CD4-positive, alpha-beta T cell (primary cell): ENCODE measurements around the gene LITAF. TPM values are rescaled to one million over a fixed set of nuclear protein-coding genes. Genes with fewer than 3 reads are reported as not detected.
"Not testable (repeated sequence)": the region's sequence is repeated elsewhere in the genome, so short reads cannot be mapped to it uniquely, and the experiment has no call there.

Experiments used
- ATAC-seq: fragments of 200-7000 bp; cut with Tn5 transposase; one replicate; pipeline ENCODE4 v1.10.0; 2022; ENCODE audit warnings: mild to moderate bottlenecking; ENCODE audit not compliant: poor library complexity
- CTCF ChIA-PET: fragments of 350-600 bp; sonication (Branson Sonifier 250); formaldehyde crosslinking; loops from one replicate; lab custom pipeline; 2021; ENCODE audit warnings: antibody characterized with exemption, inconsistent platforms; lab: Charles Lee
- POLR2A ChIA-PET: fragments of 350-600 bp; sonication (Branson Sonifier 250); formaldehyde crosslinking; loops from one replicate; lab custom pipeline; 2021; ENCODE audit warnings: antibody characterized with exemption, inconsistent platforms; lab: Charles Lee
- DNase-seq, 14 experiments: peaks; one replicate each; pipeline ENCODE4 v3.0.0-alpha.2; 2013 to 2020; ENCODE audit warnings: mixed read lengths in 2 of 14
- H3K27ac ChIP-seq, 2 donors: one replicate each; pipeline versions ENCODE4 v1.5.1 to v1.7.0; 2013; ENCODE audit warnings: low read length in 2 of 2, low read depth in 1 of 2, mild to moderate bottlenecking in 1 of 2
- H3K27me3 ChIP-seq, 2 experiments: 1 replicate in 1 of 2; 2 replicates in 1 of 2; pipeline versions ENCODE4 v1.6.1 to v1.7.0; 2013; ENCODE audit warnings: low read length in 2 of 2, control low read depth in 1 of 2, mild to moderate bottlenecking in 1 of 2, moderate library complexity in 1 of 2; ENCODE audit not compliant: insufficient read depth in 2 of 2, control insufficient read depth in 1 of 2
- H3K36me3 ChIP-seq: one replicate; pipeline ENCODE4 v1.6.1; 2013; ENCODE audit warnings: low read length, control low read depth; ENCODE audit not compliant: insufficient read depth
- H3K4me1 ChIP-seq: one replicate; pipeline ENCODE4 v1.6.1; 2013; ENCODE audit warnings: low read length, control low read depth; ENCODE audit not compliant: insufficient read depth
- H3K4me3 ChIP-seq: one replicate; pipeline ENCODE4 v1.5.1; 2013; ENCODE audit warnings: mild to moderate bottlenecking, low read length, moderate library complexity
- H3K9me3 ChIP-seq, 2 experiments: 1 replicate in 1 of 2; 2 replicates in 1 of 2; pipeline versions ENCODE4 v1.6.1 to v1.7.0; 2013; ENCODE audit warnings: low read length in 2 of 2, mild to moderate bottlenecking in 2 of 2, control low read depth in 1 of 2, moderate library complexity in 1 of 2; ENCODE audit not compliant: control insufficient read depth in 1 of 2, insufficient read depth in 1 of 2
- H3K27ac Mint-ChIP-seq: one replicate; pipeline ENCODE4 v1.8.0; 2020; ENCODE audit warnings: mixed read lengths
- H3K27me3 Mint-ChIP-seq: one replicate; pipeline ENCODE4 v1.8.0; 2021; ENCODE audit warnings: mixed read lengths
- H3K36me3 Mint-ChIP-seq: one replicate; pipeline ENCODE4 v1.8.0; 2021; ENCODE audit warnings: low read depth, mixed read lengths
- H3K4me1 Mint-ChIP-seq: one replicate; pipeline ENCODE4 v1.8.0; 2021; ENCODE audit warnings: low read depth, mixed read lengths
- H3K4me3 Mint-ChIP-seq: one replicate; pipeline ENCODE4 v1.8.0; 2020; ENCODE audit warnings: mild to moderate bottlenecking, mixed read lengths
- H3K9me3 Mint-ChIP-seq: one replicate; pipeline ENCODE4 v1.8.0; 2020; ENCODE audit warnings: mixed read lengths
- CTCF ChIP-seq: fragments of 200-600 bp; IDR thresholded peaks from one replicate; pipeline ENCODE4 v1.8.0; 2022; ENCODE audit warnings: antibody characterized with exemption, mild to moderate bottlenecking
- intact Hi-C, 2 experiments: fragments of 100-400 bp; cut with DNase I in 1 of 2; cut with micrococcal nuclease in 1 of 2; formaldehyde crosslinking; loops; one replicate each; pipeline versions ENCODE4 v1.15.1 to v1.9.0; 2023 to 2025; cut with DNase I, micrococcal nuclease
- total RNA-seq, 174 experiments: library from RNA in 2 of 174; stranded (reverse) in 2 of 174; gene quantifications; one replicate each; pipeline ENCODE4 v1.2.3 and lab custom pipeline; 2021 to 2026

The LITAF gene
- total RNA-seq, 2 experiments from 2014 or later = 226 to 257 TPM

- H3K4me1 Mint-ChIP-seq = peaks cover 28% of the 10 kb centered on the region
- H3K4me3 ChIP-seq = no peak overlapping the region
- no peak for ATAC-seq
- no peak for DNase-seq
- no peaks in the 10 kb centered on the region for H3K9me3 Mint-ChIP-seq
- H3K27me3 ChIP-seq = no peaks in the 10 kb centered on the region
- H3K27me3 Mint-ChIP-seq = no peaks in the 10 kb centered on the region
- no peak overlapping the region for H3K27ac Mint-ChIP-seq
- H3K36me3 ChIP-seq = no peaks in the 10 kb centered on the region
- no peaks in the 10 kb centered on the region for H3K9me3 ChIP-seq
- H3K4me1 ChIP-seq = peaks cover 20% of the 10 kb centered on the region
- CTCF ChIA-PET = no interaction called here
- POLR2A ChIA-PET = interaction anchor here (0.6 kb wide), 3 partner anchors 15 to 230 kb away, joined by 3 to 4 read pairs (median 3); no protein-coding TSS in a partner anchor
- TF ChIP-seq CTCF = no peak
- intact Hi-C loops = no loop called here
- no peak overlapping the region for H3K27ac ChIP-seq
- no peak overlapping the region for H3K4me3 Mint-ChIP-seq
- no peaks in the 10 kb centered on the region for H3K36me3 Mint-ChIP-seq
These were observed 6.9 kb upstream of the LITAF start for GRCh38 chr16:11593581-11593980.

GRCh38 chr16:11593076-11593475 is 6.4 kb upstream of the LITAF start:
- ATAC-seq, H3K4me3 Mint-ChIP-seq, DNase-seq, H3K27ac Mint-ChIP-seq, H3K9me3 ChIP-seq, intact Hi-C loops, H3K36me3 ChIP-seq, H3K27me3 ChIP-seq, H3K27ac ChIP-seq, H3K27me3 Mint-ChIP-seq, H3K36me3 Mint-ChIP-seq, H3K4me3 ChIP-seq, CTCF ChIA-PET, H3K9me3 Mint-ChIP-seq: not testable (repeated sequence)
- peaks cover 20% of the 10 kb centered on the region for H3K4me1 ChIP-seq
- POLR2A ChIA-PET = interaction anchor here (0.6 to 0.7 kb wide), 4 partner anchors 15 to 230 kb away, joined by 3 to 4 read pairs (median 3); no protein-coding TSS in a partner anchor
- H3K4me1 Mint-ChIP-seq = peaks cover 26% of the 10 kb centered on the region

GRCh38 chr16:11591630-11592029 is 4.9 kb upstream of the LITAF start:
- POLR2A ChIA-PET, ATAC-seq, H3K36me3 Mint-ChIP-seq, H3K27ac Mint-ChIP-seq, H3K27ac ChIP-seq, H3K4me3 ChIP-seq, H3K4me3 Mint-ChIP-seq, H3K27me3 Mint-ChIP-seq, DNase-seq, intact Hi-C loops, H3K9me3 ChIP-seq, H3K9me3 Mint-ChIP-seq, H3K27me3 ChIP-seq, CTCF ChIA-PET, H3K36me3 ChIP-seq: not testable (repeated sequence)
- H3K4me1 ChIP-seq = peaks cover 16% of the 10 kb centered on the region
- H3K4me1 Mint-ChIP-seq = peaks cover 19% of the 10 kb centered on the region

GRCh38 chr16:11589198-11589550 is 2.5 kb upstream of the LITAF start:
- Histone ChIP-seq H3K27ac (no peak overlapping the region), H3K9me3 (no peaks in the 10 kb centered on the region), H3K27me3 (no peaks in the 10 kb centered on the region), H3K4me3 (no peak overlapping the region), H3K36me3 (no peaks in the 10 kb centered on the region), H3K4me1 (peaks cover 30% of the 10 kb centered on the region)
- no peak for TF ChIP-seq CTCF
- Mint-ChIP-seq H3K27me3 (no peaks in the 10 kb centered on the region), H3K36me3 (peaks cover 24% of the 10 kb centered on the region), H3K9me3 (no peaks in the 10 kb centered on the region), H3K4me3 (peak overlapping the region; percentile 78), H3K4me1 (peaks cover 32% of the 10 kb centered on the region), H3K27ac (peak overlapping the region; percentile 97)
- intact Hi-C loops = no loop called here
- ChIA-PET CTCF (interaction anchor here (0.7 to 1.0 kb wide), 4 partner anchors 20 to 57 kb away, joined by 3 read pairs; no protein-coding TSS in a partner anchor), POLR2A (interaction anchor here (0.7 to 1.4 kb wide), 2 partner anchors 29 to 33 kb away, joined by 3 to 4 read pairs; no protein-coding TSS in a partner anchor)
- ATAC-seq (no peak), DNase-seq (no peak)
